Progenitor cell of endocrine pancreas (in vitro differentiated cells): Measurements from ENCODE around the gene TRAF3IP3. TPM values are rescaled to one million over a fixed set of nuclear protein-coding genes. Genes with fewer than 3 reads are reported as not detected.

Experiments used
- DNase-seq: peaks from one replicate; pipeline ENCODE4 v3.0.0; 2021; ENCODE audit warnings: low spot score; ENCODE audit not compliant: unreplicated experiment
- H3K27ac Mint-ChIP-seq: 2 replicates; pipeline ENCODE4 v1.8.0; 2021; ENCODE audit warnings: mild to moderate bottlenecking, moderate library complexity, mixed read lengths
- H3K27me3 Mint-ChIP-seq: 2 replicates; pipeline ENCODE4 v1.8.0; 2021; ENCODE audit warnings: mixed read lengths
- H3K36me3 Mint-ChIP-seq: 2 replicates; pipeline ENCODE4 v1.8.0; 2022; ENCODE audit warnings: mixed read lengths; ENCODE audit not compliant: insufficient read depth
- H3K4me1 Mint-ChIP-seq: 2 replicates; pipeline ENCODE4 v1.8.0; 2021; ENCODE audit warnings: low read depth, mixed read lengths
- H3K4me3 Mint-ChIP-seq: 2 replicates; pipeline ENCODE4 v1.8.0; 2021; ENCODE audit warnings: low read depth, mild to moderate bottlenecking, moderate library complexity, mixed read lengths
- H3K9me3 Mint-ChIP-seq: 2 replicates; pipeline ENCODE4 v1.8.0; 2021; ENCODE audit warnings: low read depth, mixed read lengths
- CTCF ChIP-seq: fragments of 200-600 bp; sonication (generic); IDR thresholded peaks from one replicate; pipeline ENCODE4 v1.5.0; 2021; ENCODE audit warnings: antibody characterized with exemption, mild to moderate bottlenecking; ENCODE audit not compliant: unreplicated experiment
- total RNA-seq: library from RNA; stranded (reverse); gene quantifications from 2 replicates; pipeline ENCODE4 v1.2.1, GENCODE V29; 2021

TRAF3IP3 gene
- total RNA-seq, 1 donor from 2014 or later = not detected

GRCh38 chr1:209720826-209721225 is 35.0 kb upstream of the TRAF3IP3 start:
- no peaks in the 10 kb centered on the region for H3K9me3 Mint-ChIP-seq
- no peaks in the 10 kb centered on the region for H3K36me3 Mint-ChIP-seq
- no peak for TF ChIP-seq CTCF
- no peak overlapping the region for H3K4me3 Mint-ChIP-seq
- H3K27me3 Mint-ChIP-seq = no peaks in the 10 kb centered on the region
- DNase-seq = no peak
- no peaks in the 10 kb centered on the region for H3K4me1 Mint-ChIP-seq
- no peak overlapping the region for H3K27ac Mint-ChIP-seq

GRCh38 chr1:209721323-209721722 is 34.5 kb upstream of the TRAF3IP3 start:
- Mint-ChIP-seq H3K27ac (no peak overlapping the region), H3K27me3 (no peaks in the 10 kb centered on the region), H3K4me3 (no peak overlapping the region), H3K4me1 (no peaks in the 10 kb centered on the region), H3K36me3 (no peaks in the 10 kb centered on the region), H3K9me3 (no peaks in the 10 kb centered on the region)
- no peak for TF ChIP-seq CTCF
- no peak for DNase-seq

GRCh38 chr1:209723265-209723664 is 32.6 kb upstream of the TRAF3IP3 start:
- no peaks in the 10 kb centered on the region for H3K9me3 Mint-ChIP-seq
- no peak overlapping the region for H3K27ac Mint-ChIP-seq
- no peak for TF ChIP-seq CTCF
- H3K27me3 Mint-ChIP-seq = peaks cover 6% of the 10 kb centered on the region
- H3K4me1 Mint-ChIP-seq = no peaks in the 10 kb centered on the region
- H3K36me3 Mint-ChIP-seq = no peaks in the 10 kb centered on the region
- H3K4me3 Mint-ChIP-seq = no peak overlapping the region
- no peak for DNase-seq

- Mint-ChIP-seq H3K36me3 (no peaks in the 10 kb centered on the region), H3K27ac (no peak overlapping the region), H3K27me3 (peaks cover 6% of the 10 kb centered on the region), H3K4me1 (no peaks in the 10 kb centered on the region), H3K4me3 (no peak overlapping the region), H3K9me3 (no peaks in the 10 kb centered on the region)
- DNase-seq = no peak
- TF ChIP-seq CTCF = no peak
These were observed 31.8 kb upstream of the TRAF3IP3 start for GRCh38 chr1:209723756-209724693.

GRCh38 chr1:209727286-209727685 is 28.6 kb upstream of the TRAF3IP3 start:
- Mint-ChIP-seq H3K4me3 (no peak overlapping the region), H3K27ac (no peak overlapping the region), H3K27me3 (peaks cover 6% of the 10 kb centered on the region), H3K9me3 (peaks cover 4% of the 10 kb centered on the region), H3K36me3 (no peaks in the 10 kb centered on the region), H3K4me1 (no peaks in the 10 kb centered on the region)
- TF ChIP-seq CTCF = no peak
- no peak for DNase-seq
